HG02970 (cell line): Measurements from ENCODE around the gene LY6G5C.

ENCODE experiments used
- ATAC-seq: cut with Tn5 transposase; IDR thresholded peaks from one replicate; pipeline ENCODE4 v1.9.1; 2021; ENCODE audit warnings: mild to moderate bottlenecking, moderate library complexity, moderate number of reproducible peaks; ENCODE audit not compliant: unreplicated experiment, low FRiP score

LY6G5C gene

GRCh38 chr6:31642798-31643570 is 37.9 kb downstream of the LY6G5C start:
- ATAC-seq = no peak

- no peak for ATAC-seq
Measured at GRCh38 chr6:31641370-31641769, 39.5 kb downstream of the LY6G5C start.

- ATAC-seq = no peak
Measured at GRCh38 chr6:31640612-31641011, 40.3 kb downstream of the LY6G5C start.

GRCh38 chr6:31639449-31639861 is 41.4 kb downstream of the LY6G5C start:
- ATAC-seq = no peak

- ATAC-seq = no peak
Measured at GRCh38 chr6:31639043-31639442, 41.8 kb downstream of the LY6G5C start.

GRCh38 chr6:31636698-31637596 is 43.9 kb downstream of the LY6G5C start:
- no peak for ATAC-seq

GRCh38 chr6:31634969-31635575 is 45.8 kb downstream of the LY6G5C start:
- ATAC-seq = no peak

GRCh38 chr6:31634131-31634530 is 46.7 kb downstream of the LY6G5C start:
- ATAC-seq = no peak

GRCh38 chr6:31633447-31633846 is 47.4 kb downstream of the LY6G5C start:
- no peak for ATAC-seq

GRCh38 chr6:31632279-31632946 is 48.5 kb downstream of the LY6G5C start:
- ATAC-seq = no peak

GRCh38 chr6:31631681-31632278 is 49.1 kb downstream of the LY6G5C start:
- no peak for ATAC-seq

GRCh38 chr6:31631209-31631608 is 49.7 kb downstream of the LY6G5C start:
- no peak for ATAC-seq

- ATAC-seq = no peak
Measured at GRCh38 chr6:31630177-31630934, 50.5 kb downstream of the LY6G5C start.

- no peak for ATAC-seq
Measured at GRCh38 chr6:31629014-31629413, 51.9 kb downstream of the LY6G5C start.

GRCh38 chr6:31627690-31628287 is 53.1 kb downstream of the LY6G5C start:
- no peak for ATAC-seq

- no peak for ATAC-seq
Measured at GRCh38 chr6:31626952-31627351, 53.9 kb downstream of the LY6G5C start.
